Colon (tissue), 2 donors: ENCODE data around the gene SIM1.

ENCODE experiments used
- FAIRE-seq: peaks from 2 replicates; lab custom pipeline; 2012; peaks lifted over from hg19 to GRCh38; lab: Jason Lieb, UNC
- donor health status: control.
- donor health status: control.

SIM1 gene

DNA sequence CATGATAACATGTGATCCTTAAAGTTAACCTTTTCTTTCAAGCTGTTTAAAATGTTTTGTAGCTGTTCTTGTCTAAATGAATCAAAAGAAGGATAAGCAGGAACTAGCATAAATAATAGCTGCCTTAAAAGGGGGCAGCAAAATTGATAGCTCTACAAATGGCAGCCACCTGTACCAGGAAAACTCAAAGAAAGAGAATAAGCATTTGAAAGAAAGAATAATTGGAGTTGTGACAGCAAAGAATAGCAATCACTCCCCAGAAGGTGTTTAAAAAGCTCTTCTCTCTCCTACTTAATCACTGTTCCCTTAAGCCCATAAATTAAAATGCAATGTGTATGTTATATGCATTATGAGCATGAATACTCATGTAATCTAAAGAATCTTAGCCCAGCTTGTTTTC lies 114.6 kb downstream of the SIM1 start:
- no peak for FAIRE-seq

DNA sequence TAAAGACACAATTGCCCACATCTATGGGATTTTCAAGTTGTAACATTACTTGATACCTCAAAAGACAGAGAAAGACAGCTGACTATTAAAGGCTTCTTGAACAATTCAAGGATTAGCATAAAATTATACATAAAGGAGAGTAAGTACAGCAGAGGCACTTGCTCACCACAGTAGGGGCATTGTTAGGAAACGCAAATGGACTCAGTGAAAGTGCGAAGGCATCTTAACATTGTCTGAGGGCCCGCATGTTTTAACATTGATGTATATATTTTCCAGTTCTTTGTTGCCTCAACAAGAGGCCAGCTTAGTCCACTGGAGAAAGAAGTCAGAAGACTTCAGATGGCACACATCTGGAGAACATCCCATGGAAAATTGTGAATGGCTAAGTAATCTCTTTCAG lies 115.4 kb downstream of the SIM1 start:
- FAIRE-seq: no peak

DNA sequence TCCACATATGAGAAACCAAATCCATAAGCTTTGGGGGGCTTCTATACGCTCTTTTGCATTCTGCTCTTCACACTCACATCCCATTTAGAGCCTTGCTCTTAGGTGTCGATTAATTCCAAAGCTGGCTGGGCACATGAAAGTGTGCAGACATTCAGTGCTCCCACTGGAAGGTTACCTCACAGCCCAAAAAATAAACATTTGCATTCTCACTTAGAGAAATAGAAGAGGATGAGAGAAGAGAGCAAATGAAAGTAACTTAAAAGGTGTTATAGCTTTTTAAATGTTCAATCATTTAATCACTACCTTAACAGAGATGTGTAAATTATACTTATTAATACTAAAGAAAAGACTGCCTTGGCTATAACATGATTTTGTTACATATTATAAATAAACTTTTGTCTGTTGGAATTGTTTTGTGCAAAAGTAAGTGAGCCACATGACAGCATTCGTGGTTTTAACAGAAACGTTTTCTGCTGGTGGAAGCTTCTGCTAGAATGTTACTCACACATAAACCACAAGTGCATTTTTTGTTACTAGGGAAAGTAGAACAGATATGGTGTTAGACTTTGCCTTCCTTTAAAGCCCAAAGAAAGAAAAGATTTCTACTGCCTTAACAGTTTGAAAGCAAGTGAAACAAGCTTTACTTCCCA lies 116.7 kb downstream of the SIM1 start:
- no peak for FAIRE-seq

DNA sequence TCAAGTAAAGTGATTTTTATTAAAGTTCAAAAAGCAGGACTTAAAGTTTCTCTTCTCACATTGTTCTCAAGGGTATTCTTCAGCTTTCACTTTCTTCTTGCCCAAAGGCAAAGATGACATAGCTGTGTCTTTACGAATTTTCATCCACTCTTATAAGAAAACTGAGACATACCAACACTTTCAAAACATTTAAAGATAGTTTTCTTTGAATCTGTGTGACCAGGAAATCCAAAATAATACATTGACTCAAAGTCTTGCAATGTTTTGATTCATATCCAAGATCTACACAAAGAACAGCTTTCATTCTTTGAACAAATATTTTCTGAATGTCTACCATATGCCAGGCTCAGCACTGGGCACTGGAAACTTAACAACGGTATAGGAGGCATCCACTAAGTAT lies 117.9 kb downstream of the SIM1 start:
- FAIRE-seq: no peak

DNA sequence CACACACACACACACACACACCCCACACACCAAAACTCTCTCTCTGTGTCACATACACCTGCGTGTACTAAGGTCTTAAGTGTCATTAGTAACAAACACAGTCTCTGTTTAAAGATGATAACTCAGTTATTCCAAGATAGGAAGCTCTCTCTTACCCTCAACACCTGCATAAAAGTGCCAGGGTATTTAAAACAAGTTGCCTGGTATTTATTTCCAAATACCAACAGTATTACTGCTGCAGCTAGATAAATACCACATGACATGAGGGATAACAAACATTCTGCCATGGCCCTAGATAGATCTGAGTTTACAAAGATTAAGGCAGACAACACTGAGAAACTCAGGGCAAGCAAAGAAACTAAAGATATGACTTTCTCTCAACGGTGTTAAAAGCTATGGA lies 118.5 kb downstream of the SIM1 start:
- FAIRE-seq: no peak

DNA sequence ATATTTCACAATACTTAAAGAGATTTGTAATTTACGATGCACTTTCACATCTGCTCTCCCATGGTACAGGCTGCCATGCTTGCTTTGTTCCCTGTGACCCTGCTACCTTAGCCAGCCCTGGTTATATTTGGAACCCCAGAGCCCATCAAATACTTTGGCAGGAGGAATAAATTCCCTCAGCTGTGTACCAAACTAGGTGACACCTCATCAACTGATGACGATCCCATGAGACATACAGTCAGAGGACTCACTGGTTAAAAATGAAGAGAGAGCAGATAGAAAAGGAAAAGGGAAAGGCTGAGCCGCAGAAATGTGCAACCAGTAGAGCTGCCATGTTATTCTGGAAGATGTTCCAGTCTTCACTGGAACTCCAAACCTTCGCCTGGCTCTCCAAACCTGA lies 120.0 kb downstream of the SIM1 start:
- no peak for FAIRE-seq

DNA sequence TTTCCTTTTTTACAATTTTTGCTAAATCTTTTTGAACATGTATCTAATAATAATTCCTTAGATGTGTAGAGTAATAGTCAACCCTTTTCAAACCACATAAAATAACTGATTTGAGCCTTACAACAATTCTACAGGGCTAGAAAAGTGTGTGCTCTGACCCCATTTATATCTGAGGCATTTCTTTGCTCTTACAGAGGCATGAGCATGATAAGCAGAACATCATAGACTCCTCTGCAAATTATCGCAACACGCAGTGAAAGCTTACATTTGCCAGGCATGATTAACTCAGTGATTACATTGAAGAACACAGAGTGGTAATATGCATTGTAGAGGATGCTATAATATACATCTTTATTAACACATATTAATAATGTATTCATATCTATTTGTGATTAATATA lies 120.4 kb downstream of the SIM1 start:
- no peak for FAIRE-seq

DNA sequence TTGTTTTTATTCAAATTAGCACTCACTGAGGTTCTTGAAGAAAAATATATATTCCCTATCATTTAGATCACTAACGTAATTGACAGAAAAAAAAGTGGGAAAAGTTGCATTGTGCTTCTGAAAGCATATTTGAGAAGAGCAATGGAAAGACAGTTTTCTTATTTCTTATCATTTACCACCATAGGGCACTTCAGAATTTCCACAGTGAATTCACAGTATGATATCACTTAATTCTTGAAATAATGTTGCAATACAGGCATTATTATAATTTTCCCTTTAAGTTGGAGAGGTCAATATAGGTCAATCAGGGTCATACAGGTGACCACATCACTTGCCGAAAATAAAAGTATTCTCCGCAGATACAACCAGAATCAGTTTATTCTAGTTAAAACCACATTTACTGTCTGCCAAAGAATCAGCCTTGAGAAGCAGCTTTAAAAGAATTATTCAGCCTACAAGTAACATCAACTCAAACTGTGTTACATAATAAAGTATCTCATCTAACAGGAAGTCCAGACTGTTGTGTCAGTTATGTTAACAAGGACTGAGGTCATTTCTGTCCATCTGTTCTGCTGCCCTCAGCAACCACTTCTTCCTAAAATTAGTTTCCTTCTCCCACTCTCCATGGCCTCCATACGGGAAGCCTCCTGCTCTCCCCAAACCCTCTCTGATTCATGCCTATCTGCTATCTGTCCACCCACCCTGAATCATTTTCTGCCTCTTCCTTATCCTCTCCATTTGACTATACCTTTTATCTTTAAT lies 121.2 kb downstream of the SIM1 start:
- no peak for FAIRE-seq

DNA sequence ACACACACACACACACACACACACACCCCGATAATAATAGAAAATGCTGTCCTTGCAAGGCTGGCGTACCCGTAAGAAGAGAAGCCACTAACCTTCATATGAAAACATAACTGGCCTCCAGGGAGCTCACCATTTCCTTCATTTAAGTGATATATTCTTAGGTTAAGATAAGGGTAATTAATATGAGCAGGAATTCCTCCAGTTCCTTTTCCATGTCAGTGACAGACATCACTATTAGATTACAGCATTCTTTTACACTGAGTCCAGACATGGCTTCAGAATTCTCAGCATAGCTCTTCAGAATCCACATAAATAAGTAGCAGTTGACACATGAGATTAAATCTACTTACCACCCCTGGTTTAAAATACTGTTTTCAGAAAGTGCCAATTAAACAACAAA lies 121.9 kb downstream of the SIM1 start:
- no peak for FAIRE-seq

DNA sequence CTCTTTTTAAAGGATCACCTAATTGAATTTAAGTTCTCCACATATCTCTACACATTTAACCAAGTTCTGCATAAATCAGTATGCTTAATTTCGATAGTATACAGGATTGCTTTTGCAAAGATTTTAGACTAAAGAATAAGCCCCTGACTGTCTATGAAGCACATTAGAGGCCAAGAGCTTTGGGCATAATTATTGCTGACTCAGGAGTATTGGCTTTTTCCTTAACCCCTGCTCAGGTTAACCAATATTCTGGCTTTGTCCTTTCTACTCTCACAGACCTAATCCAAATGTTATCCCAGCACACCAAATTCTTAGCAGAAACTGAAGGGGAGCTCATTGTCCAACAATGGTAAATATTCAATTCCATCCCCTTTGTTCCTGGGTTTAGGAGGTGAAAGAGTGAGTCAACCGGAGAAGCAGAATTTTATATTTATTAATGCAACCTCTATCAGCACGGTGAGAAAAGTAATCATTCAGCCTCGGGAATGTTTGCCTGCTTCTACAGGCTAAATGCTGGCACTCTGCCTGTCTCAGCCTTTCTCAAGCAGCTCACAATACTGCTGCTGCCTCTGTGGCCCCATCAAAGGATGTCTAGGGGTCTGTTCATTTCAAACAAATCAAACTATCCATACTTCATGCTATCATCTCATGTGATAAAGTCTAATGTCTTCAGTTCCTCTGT lies 125.0 kb downstream of the SIM1 start:
- FAIRE-seq: no peak

DNA sequence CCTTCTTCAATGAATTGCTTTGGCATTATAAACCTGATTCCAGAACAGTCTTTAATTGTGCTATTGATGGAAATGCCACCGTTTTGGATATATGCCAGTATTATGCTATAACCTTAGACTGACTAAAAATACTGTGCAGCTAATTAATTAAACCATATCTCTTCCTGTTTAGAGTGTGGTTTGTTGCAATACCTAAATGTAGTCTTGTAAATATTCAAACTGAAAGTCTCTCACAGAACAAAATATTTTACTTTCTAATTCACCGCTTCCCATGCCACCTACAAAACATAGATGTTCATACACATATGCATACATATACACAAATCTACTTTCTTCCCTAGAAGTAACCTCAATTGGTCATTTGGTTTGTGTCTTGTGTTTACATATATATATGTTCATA lies 126.6 kb downstream of the SIM1 start:
- FAIRE-seq: no peak

DNA sequence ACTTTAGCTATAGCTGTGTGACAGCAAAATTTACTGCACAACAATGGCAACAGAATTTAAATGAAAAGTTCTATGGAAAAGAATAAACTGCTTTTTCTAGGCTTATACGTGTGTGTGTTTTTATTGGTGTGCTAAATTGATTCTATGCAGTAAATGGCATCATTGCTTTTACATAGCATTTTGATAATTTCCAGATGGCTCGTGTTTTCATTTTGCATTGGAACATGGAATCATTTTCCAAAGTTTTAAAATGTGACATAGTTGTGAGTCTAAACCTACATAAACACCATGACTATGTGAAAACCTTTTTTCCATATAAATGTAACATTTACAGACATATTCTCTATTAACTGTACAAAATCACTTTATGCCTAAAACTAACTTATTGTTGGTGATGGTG lies 127.8 kb downstream of the SIM1 start:
- no peak for FAIRE-seq

DNA sequence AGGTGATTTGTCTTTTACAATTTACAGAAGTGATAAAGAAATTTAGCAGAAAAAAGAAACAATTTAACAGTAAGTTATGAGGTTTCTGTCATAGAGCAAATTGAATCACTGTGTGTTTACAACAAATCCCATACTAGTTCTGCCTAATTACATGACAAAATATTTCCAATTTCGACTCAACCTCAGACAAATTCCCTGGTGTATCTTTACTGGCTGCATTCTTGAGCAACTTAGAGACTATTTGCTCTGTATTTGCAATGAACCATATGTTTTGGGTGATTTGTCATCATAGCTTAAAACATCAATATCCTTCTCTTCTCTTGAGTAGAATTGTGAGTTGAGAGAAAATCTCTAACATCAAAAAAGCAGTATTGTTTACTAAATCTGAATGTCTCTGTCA lies 128.7 kb downstream of the SIM1 start:
- no peak for FAIRE-seq
